SK-N-SH (cell line): ENCODE measurements around the gene AP4B1. TPM values are rescaled to one million over a fixed set of nuclear protein-coding genes. Genes with fewer than 3 reads are reported as not detected.

Source experiments
- CTCF ChIA-PET: fragments of 300-600, 350-600 bp; formaldehyde crosslinking; extraction: SDS; loops from one replicate; lab custom pipeline; 2021; lab: Yijun Ruan, JAX
- POLR2A ChIA-PET: fragments of 350-600 bp; sonication (Branson Sonifier 250); formaldehyde crosslinking; extraction: SDS; loops from one replicate; lab custom pipeline; 2020; ENCODE audit warnings: antibody characterized with exemption, inconsistent platforms; lab: Yijun Ruan, JAX
- DNase-seq: peaks from one replicate; pipeline ENCODE4 v3.0.0; 2012
- H2AFZ ChIP-seq: fragments of 200-600 bp; sonication (generic); 2 replicates; pipeline ENCODE4 v1.8.1; 2016; ENCODE audit warnings: antibody characterized with exemption, mild to moderate bottlenecking, low read depth
- H3F3A ChIP-seq: fragments of 200-600 bp; sonication (generic); replicated peaks from 2 replicates; pipeline ENCODE3; 2016; ENCODE audit warnings: antibody characterized with exemption, mild to moderate bottlenecking; ENCODE audit not compliant: insufficient read depth
- H3K27ac ChIP-seq, 2 experiments: fragments of 200-500 bp in 1 of 2; fragments of 200-600 bp in 1 of 2; sonication (Bioruptor generic) in 1 of 2; sonication (generic), shearing (Covaris generic) in 1 of 2; 2 replicates each; pipeline versions ENCODE4 v1.5.1 to v1.6.1; 2014 to 2016; ENCODE audit warnings: low read depth in 2 of 2, inconsistent platforms in 1 of 2, low read length in 1 of 2, mild to moderate bottlenecking in 1 of 2, mixed read lengths in 1 of 2
- H3K27me3 ChIP-seq: fragments of 200-600 bp; sonication (generic), shearing (Covaris generic); 2 replicates; pipeline ENCODE4 v1.6.1; 2016; ENCODE audit warnings: mixed run types; ENCODE audit not compliant: insufficient read depth
- H3K36me3 ChIP-seq, 2 experiments: fragments of 200-500 bp in 1 of 2; fragments of 200-600 bp in 1 of 2; sonication (Bioruptor generic) in 1 of 2; sonication (generic) in 1 of 2; replicated peaks in 1 of 2; 2 replicates each; pipeline versions ENCODE3 to v1.5.1; 2014 to 2016; ENCODE audit warnings: low read length in 1 of 2, mild to moderate bottlenecking in 1 of 2; ENCODE audit not compliant: insufficient read depth in 2 of 2, control insufficient read depth in 1 of 2
- H3K4me1 ChIP-seq, 2 experiments: fragments of 200-500 bp in 1 of 2; fragments of 200-600 bp in 1 of 2; sonication (Bioruptor generic) in 1 of 2; sonication (generic), shearing (Covaris generic) in 1 of 2; 2 replicates each; pipeline versions ENCODE4 v1.5.1 to v1.6.1; 2014 to 2016; ENCODE audit warnings: low read depth in 1 of 2, low read length in 1 of 2, mixed run types in 1 of 2; ENCODE audit not compliant: insufficient read depth in 2 of 2, control insufficient read depth in 1 of 2
- H3K4me2 ChIP-seq: fragments of 200-600 bp; sonication (generic), shearing (Covaris generic); 2 replicates; pipeline ENCODE4 v1.6.1; 2017; ENCODE audit warnings: mixed run types
- H3K4me3 ChIP-seq, 2 experiments: fragments of 200-500 bp in 1 of 2; fragments of 200-600 bp in 1 of 2; sonication (Bioruptor generic) in 1 of 2; sonication (generic), shearing (Covaris generic) in 1 of 2; 2 replicates each; pipeline versions ENCODE4 v1.5.1 to v1.8.1; 2014 to 2016; ENCODE audit warnings: low read depth in 2 of 2, inconsistent platforms in 1 of 2, low read length in 1 of 2, mild to moderate bottlenecking in 1 of 2, mixed read lengths in 1 of 2, moderate library complexity in 1 of 2
- H3K79me2 ChIP-seq: fragments of 200-600 bp; sonication (generic); 2 replicates; pipeline ENCODE4 v1.8.1; 2017; ENCODE audit warnings: mild to moderate bottlenecking; ENCODE audit not compliant: insufficient read depth
- H3K9ac ChIP-seq: fragments of 200-600 bp; sonication (generic); 2 replicates; pipeline ENCODE4 v1.6.1; 2017; ENCODE audit warnings: mixed run types
- H3K9me2 ChIP-seq: fragments of 200-600 bp; sonication (generic); 2 replicates; pipeline ENCODE4 v1.6.1; 2017; ENCODE audit warnings: mixed run types
- H3K9me3 ChIP-seq: fragments of 200-600 bp; sonication (generic); 2 replicates; pipeline ENCODE4 v1.6.1; 2017; ENCODE audit warnings: mixed run types, mild to moderate bottlenecking, moderate library complexity
- H4K20me1 ChIP-seq: fragments of 200-600 bp; sonication (generic); 2 replicates; pipeline ENCODE4 v1.6.1; 2017; ENCODE audit warnings: mild to moderate bottlenecking, mixed run types; ENCODE audit not compliant: insufficient read depth
- CHD2 ChIP-seq: fragments of 150-350 bp; IDR thresholded peaks from 2 replicates; pipeline ENCODE4 v1.6.1; 2018; ENCODE audit warnings: low read length; ENCODE audit not compliant: partially characterized antibody
- ELF1 ChIP-seq: IDR thresholded peaks from 2 replicates; pipeline ENCODE4 v1.4.0; 2012
- EP300 ChIP-seq, 2 experiments: IDR thresholded peaks; 2 replicates each; pipeline versions ENCODE4 v1.4.0 to v1.6.1; 2012; ENCODE audit warnings: borderline replicate concordance in 1 of 2, low read depth in 1 of 2, low read length in 1 of 2
- FOSL2 ChIP-seq: IDR thresholded peaks from 2 replicates; pipeline ENCODE4 v1.4.0; 2012; ENCODE audit warnings: low read depth, mild to moderate bottlenecking, moderate library complexity, borderline replicate concordance
- FOXJ3 ChIP-seq: sonication (generic); formaldehyde crosslinking; IDR thresholded peaks from 2 replicates; pipeline ENCODE4 v1.5.1; 2020; ENCODE audit warnings: mild to moderate bottlenecking, missing genetic modification reagents
- FOXM1 ChIP-seq: IDR thresholded peaks from 2 replicates; pipeline ENCODE4 v1.4.0; 2012; ENCODE audit warnings: low read depth, mild to moderate bottlenecking
- GATA2 ChIP-seq: sonication (generic); formaldehyde crosslinking; IDR thresholded peaks from 2 replicates; pipeline ENCODE4 v1.5.0; 2020; ENCODE audit warnings: mild to moderate bottlenecking, missing genetic modification reagents
- JUND ChIP-seq: IDR thresholded peaks from 2 replicates; pipeline ENCODE4 v1.4.0; 2012
- MEF2A ChIP-seq: IDR thresholded peaks from 2 replicates; pipeline ENCODE4 v1.4.0; 2012; ENCODE audit warnings: low read depth, borderline replicate concordance
- NFIC ChIP-seq: IDR thresholded peaks from 2 replicates; pipeline ENCODE4 v1.4.0; 2012; ENCODE audit warnings: borderline replicate concordance
- NRF1 ChIP-seq: IDR thresholded peaks from 2 replicates; pipeline ENCODE4 v1.6.1; 2012; ENCODE audit warnings: low read depth, mild to moderate bottlenecking, low read length
- POLR2AphosphoS5 ChIP-seq: IDR thresholded peaks from 2 replicates; pipeline ENCODE4 v1.6.1; 2012; ENCODE audit warnings: low read depth, low read length
- RAD21 ChIP-seq: IDR thresholded peaks from 2 replicates; pipeline ENCODE4 v1.6.1; 2012; ENCODE audit warnings: mild to moderate bottlenecking, low read length
- RCOR1 ChIP-seq: fragments of 150-350 bp; IDR thresholded peaks from 2 replicates; pipeline ENCODE4 v1.6.1; 2017; ENCODE audit warnings: antibody characterized with exemption, low read length
- RFX5 ChIP-seq: IDR thresholded peaks from 2 replicates; pipeline ENCODE4 v1.6.1; 2012; ENCODE audit warnings: mild to moderate bottlenecking, improper control_type of control experiment, low read length
- SIN3A ChIP-seq: IDR thresholded peaks from 2 replicates; pipeline ENCODE4 v1.6.1; 2012; ENCODE audit warnings: low read depth, mild to moderate bottlenecking, low read length, moderate library complexity, borderline replicate concordance
- SMC3 ChIP-seq: IDR thresholded peaks from 2 replicates; pipeline ENCODE4 v1.6.1; 2012; ENCODE audit warnings: low read depth, low read length, improper control_type of control experiment
- TAF1 ChIP-seq: IDR thresholded peaks from 2 replicates; pipeline ENCODE4 v1.6.1; 2012; ENCODE audit warnings: low read depth, mild to moderate bottlenecking, low read length, moderate library complexity, borderline replicate concordance
- USF1 ChIP-seq: IDR thresholded peaks from 2 replicates; pipeline ENCODE4 v1.4.0; 2012; ENCODE audit warnings: low read depth, borderline replicate concordance
- YY1 ChIP-seq: IDR thresholded peaks from 2 replicates; pipeline ENCODE4 v1.4.0; 2012; ENCODE audit warnings: low read depth, mild to moderate bottlenecking
- WGBS: methylation state at CpG from one replicate; pipeline ENCODE4 v1.1.6; 2017; ENCODE audit warnings: low lambda C conversion rate; 5-methylcytosine and 5-hydroxymethylcytosine counted together
- polyA plus RNA-seq, 3 experiments: library from polyadenylated mRNA; depleted of rRNA; stranded (reverse); fragments of >200 nt; gene quantifications; 2 replicates each; pipeline ENCODE4 v1.2.3, GENCODE V29; 2012
- TF ChIP-seq, protein P1 (sequence below): IDR thresholded peaks from 2 replicates; pipeline ENCODE4 v1.4.0; 2012; ENCODE audit warnings: low read depth, borderline replicate concordance
- TF ChIP-seq, protein P2 (sequence below): fragments of 150-350 bp; IDR thresholded peaks from 2 replicates; pipeline ENCODE4 v1.6.1; 2017; ENCODE audit warnings: antibody characterized with exemption, low read length, low read depth, borderline replicate concordance
- TF ChIP-seq, protein P3 (sequence below): IDR thresholded peaks from 2 replicates; pipeline ENCODE4; 2012
- TF ChIP-seq, protein P4 (sequence below): fragments of 150-350 bp; IDR thresholded peaks from 2 replicates; pipeline ENCODE4 v1.6.1; 2016; ENCODE audit warnings: mild to moderate bottlenecking, low read depth, low read length

AP4B1 gene
- polyA plus RNA-seq, 1 of the 3 experiments (the other 2 are of a cell fraction): 11.5 TPM

DNA sequence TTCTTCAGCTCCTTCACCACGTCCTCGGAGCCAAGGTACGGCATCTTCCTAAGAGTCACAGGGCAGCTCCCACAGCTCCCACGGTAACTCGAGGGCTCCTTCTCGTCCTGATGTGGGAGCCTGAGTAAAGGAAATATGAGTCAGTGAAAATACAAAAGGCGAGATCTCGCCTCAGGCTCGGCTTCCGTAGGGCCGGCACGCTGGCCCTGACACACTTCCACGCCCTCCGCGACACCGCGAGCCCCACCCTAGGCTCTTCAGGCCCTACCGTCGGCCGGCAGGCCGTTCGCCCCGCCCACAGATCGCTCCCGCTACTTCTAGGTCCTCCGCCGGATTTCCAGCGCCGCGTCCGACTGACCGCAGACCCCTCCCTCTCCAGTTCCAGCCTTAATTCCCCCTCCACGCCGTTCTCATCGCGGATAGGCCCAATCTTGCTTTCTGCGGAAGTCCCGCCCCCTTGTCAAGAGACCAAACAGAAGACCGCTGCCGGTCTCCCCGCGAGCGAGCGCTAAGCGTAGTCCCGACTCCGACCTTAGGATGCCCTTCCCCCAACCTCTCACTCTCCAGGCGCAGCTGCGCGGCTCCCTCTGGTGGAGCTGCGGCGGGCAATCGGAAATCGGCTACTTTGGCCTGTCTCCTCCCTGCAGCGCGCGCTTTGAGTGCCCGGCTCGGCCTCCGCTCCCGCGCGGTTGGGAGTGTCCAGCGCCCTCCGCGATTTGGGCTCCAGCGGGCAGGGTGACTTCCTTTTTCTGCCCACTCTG lies at the start of gene AP4B1, which contains the start of gene DCLRE1B (continued):
- TF ChIP-seq, protein P1, sequence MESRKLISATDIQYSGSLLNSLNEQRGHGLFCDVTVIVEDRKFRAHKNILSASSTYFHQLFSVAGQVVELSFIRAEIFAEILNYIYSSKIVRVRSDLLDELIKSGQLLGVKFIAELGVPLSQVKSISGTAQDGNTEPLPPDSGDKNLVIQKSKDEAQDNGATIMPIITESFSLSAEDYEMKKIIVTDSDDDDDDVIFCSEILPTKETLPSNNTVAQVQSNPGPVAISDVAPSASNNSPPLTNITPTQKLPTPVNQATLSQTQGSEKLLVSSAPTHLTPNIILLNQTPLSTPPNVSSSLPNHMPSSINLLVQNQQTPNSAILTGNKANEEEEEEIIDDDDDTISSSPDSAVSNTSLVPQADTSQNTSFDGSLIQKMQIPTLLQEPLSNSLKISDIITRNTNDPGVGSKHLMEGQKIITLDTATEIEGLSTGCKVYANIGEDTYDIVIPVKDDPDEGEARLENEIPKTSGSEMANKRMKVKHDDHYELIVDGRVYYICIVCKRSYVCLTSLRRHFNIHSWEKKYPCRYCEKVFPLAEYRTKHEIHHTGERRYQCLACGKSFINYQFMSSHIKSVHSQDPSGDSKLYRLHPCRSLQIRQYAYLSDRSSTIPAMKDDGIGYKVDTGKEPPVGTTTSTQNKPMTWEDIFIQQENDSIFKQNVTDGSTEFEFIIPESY: peak; percentile 79
- TF ChIP-seq, protein P2, sequence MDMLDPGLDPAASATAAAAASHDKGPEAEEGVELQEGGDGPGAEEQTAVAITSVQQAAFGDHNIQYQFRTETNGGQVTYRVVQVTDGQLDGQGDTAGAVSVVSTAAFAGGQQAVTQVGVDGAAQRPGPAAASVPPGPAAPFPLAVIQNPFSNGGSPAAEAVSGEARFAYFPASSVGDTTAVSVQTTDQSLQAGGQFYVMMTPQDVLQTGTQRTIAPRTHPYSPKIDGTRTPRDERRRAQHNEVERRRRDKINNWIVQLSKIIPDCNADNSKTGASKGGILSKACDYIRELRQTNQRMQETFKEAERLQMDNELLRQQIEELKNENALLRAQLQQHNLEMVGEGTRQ: no peak
- TF ChIP-seq FOXM1 (no peak), SMC3 (peak; percentile 52), NFIC (no peak), RFX5 (no peak), YY1 (peak; percentile 71; the same call in 1 of the 2 replicates), JUND (no peak), TAF1 (peak; percentile 63), NRF1 (peak; percentile 65), ELF1 (peak; percentile 79), FOXJ3 (CRISPR knock-in tag) (0 out of 2 replicates have a peak, but pooled peaks have one; percentile 35)
- TF ChIP-seq, protein P3, sequence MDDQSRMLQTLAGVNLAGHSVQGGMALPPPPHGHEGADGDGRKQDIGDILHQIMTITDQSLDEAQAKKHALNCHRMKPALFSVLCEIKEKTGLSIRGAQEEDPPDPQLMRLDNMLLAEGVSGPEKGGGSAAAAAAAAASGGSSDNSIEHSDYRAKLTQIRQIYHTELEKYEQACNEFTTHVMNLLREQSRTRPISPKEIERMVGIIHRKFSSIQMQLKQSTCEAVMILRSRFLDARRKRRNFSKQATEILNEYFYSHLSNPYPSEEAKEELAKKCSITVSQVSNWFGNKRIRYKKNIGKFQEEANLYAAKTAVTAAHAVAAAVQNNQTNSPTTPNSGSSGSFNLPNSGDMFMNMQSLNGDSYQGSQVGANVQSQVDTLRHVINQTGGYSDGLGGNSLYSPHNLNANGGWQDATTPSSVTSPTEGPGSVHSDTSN: peak; percentile 53; the same call in 1 of the 2 replicates

- H3K9me2 ChIP-seq: no peaks in the 10 kb centered on the region
- H3K27ac ChIP-seq: no peak overlapping the region
- H3K4me1 ChIP-seq: peaks cover 0 to 11% of the 10 kb centered on the region in 2 experiments; a peak in 2 of 4 replicates
- ChIA-PET POLR2A (no interaction called here), CTCF (interaction anchor here (1.2 to 6.6 kb wide), 3 partner anchors 12 to 115 kb away, joined by 4 to 31 read pairs (median 8); partner anchors contain the start of gene OLFML3)
- no peaks in the 10 kb centered on the region for H3K9me3 ChIP-seq
- no peak overlapping the region for H3K4me2 ChIP-seq
- H3K79me2 ChIP-seq: peaks cover 63% of the 10 kb centered on the region
- DNase-seq: no peak
- H2AFZ ChIP-seq: no peak overlapping the region
- H3K36me3 ChIP-seq: peaks cover 19 to 28% of the 10 kb centered on the region in 2 experiments
- H3K27me3 ChIP-seq: no peaks in the 10 kb centered on the region
- H4K20me1 ChIP-seq: peaks cover 18% of the 10 kb centered on the region
- peaks cover 5% of the 10 kb centered on the region for H3F3A ChIP-seq
- H3K9ac ChIP-seq: no peak overlapping the region
- H3K4me3 ChIP-seq: no peak overlapping the region
- WGBS: 87% methylated on average over 2 of the region's 2 CpGs
- TF ChIP-seq RFX5: no peak
- no peak for TF ChIP-seq EP300 (IDR thresholded peaks at IDR 0.05; ENCODE audit: borderline replicate concordance in 1 of 2, low read depth in 1 of 2, low read length in 1 of 2)
- no peak for TF ChIP-seq USF1
- TF ChIP-seq MEF2A: no peak
- no peak for TF ChIP-seq POLR2AphosphoS5
- TF ChIP-seq CHD2: no peak
- TF ChIP-seq FOXM1: no peak
- TF ChIP-seq SMC3: no peak
- TF ChIP-seq FOXJ3 (CRISPR knock-in tag): no peak
- no peak for TF ChIP-seq SIN3A
- TF ChIP-seq FOSL2: no peak
- TF ChIP-seq GATA2: no peak
- TF ChIP-seq, protein P4, sequence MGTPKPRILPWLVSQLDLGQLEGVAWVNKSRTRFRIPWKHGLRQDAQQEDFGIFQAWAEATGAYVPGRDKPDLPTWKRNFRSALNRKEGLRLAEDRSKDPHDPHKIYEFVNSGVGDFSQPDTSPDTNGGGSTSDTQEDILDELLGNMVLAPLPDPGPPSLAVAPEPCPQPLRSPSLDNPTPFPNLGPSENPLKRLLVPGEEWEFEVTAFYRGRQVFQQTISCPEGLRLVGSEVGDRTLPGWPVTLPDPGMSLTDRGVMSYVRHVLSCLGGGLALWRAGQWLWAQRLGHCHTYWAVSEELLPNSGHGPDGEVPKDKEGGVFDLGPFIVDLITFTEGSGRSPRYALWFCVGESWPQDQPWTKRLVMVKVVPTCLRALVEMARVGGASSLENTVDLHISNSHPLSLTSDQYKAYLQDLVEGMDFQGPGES: no peak
- no peak for TF ChIP-seq RCOR1
- no peak for TF ChIP-seq RAD21
These were observed 47.1 kb upstream of the AP4B1 start for GRCh38 chr1:113951719-113952118.
